ENCODE measurements around the gene LMNB1. TPM values are rescaled to one million over a fixed set of nuclear protein-coding genes. Genes with fewer than 3 reads are reported as not detected.

LMNB1 gene
- total and polyA plus RNA-seq, 2 experiments from 2014 or later = 20.1 to 269 TPM

DNA sequence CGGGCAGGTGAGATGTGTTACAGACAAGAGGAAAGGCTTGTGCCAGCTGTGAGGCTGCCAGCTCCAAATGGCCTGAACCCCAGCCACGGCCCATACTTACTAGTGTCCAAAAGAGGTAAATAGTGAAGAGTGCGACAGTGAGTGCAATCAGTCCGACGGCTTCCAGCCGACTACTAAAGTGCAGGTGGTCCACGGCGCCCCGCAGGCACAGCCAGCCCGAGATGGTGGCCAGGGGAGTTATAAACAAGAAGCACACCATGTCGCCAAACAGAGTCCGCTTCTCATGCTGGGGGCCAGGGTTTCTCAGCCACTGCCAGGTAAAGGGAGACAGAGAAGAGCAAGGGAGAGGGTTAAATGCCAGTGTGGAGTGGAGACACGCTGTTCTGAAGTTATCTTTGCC is 101.1 kb downstream of the LMNB1 start:
- Mint-ChIP-seq H3K4me1 (peaks cover 22% of the 10 kb centered on the region), H3K9me3 (no peaks in the 10 kb centered on the region), H3K36me3 (ENCODE audit: low read depth) (peaks cover 8% of the 10 kb centered on the region; the same call in 2 of the 3 replicates), H3K4me3 (no peak overlapping the region), H3K27ac (no peak overlapping the region), H3K27me3 (ENCODE audit: insufficient read depth, low read depth, poor library complexity) (peaks cover 4% of the 10 kb centered on the region)
- DNase-seq (ENCODE audit: low spot score) (no peak), ATAC-seq (no peak)
- Histone ChIP-seq H3K4me2 (no peak overlapping the region), H3F3A (replicated peaks; ENCODE audit: low read depth) (no peaks in the 10 kb centered on the region), H3K4me3 (no peak overlapping the region), H3K36me3 (ENCODE audit: insufficient read depth) (no peaks in the 10 kb centered on the region), H3K79me2 (replicated peaks; ENCODE audit: insufficient read depth) (no peaks in the 10 kb centered on the region), H4K20me1 (replicated peaks; ENCODE audit: insufficient read depth) (no peaks in the 10 kb centered on the region), H3K27ac (ENCODE audit: low read depth) (no peak overlapping the region), H3K4me1 (ENCODE audit: insufficient read depth) (peaks cover 19% of the 10 kb centered on the region), H2AFZ (no peak overlapping the region), H3K9me2 (ENCODE audit: insufficient read depth) (no peaks in the 10 kb centered on the region), H3K27me3 (ENCODE audit: insufficient read depth) (no peaks in the 10 kb centered on the region)
- TF ChIP-seq ETS1 (IDR thresholded peaks at IDR 0.05) = no peak
- TF ChIP-seq STAT1 (IDR thresholded peaks at IDR 0.05; ENCODE audit: unreplicated experiment) = no peak
- TF ChIP-seq REST (IDR thresholded peaks at IDR 0.05; ENCODE audit: unreplicated experiment) = no peak
- no peak for TF ChIP-seq EZH2phosphoT487 (IDR thresholded peaks at IDR 0.05; ENCODE audit: unreplicated experiment)
- TF ChIP-seq CREB1 (CRISPR knock-in tag; IDR thresholded peaks at IDR 0.05; ENCODE audit: low read depth) = no peak
- TF ChIP-seq JUNB (IDR thresholded peaks at IDR 0.05; ENCODE audit: unreplicated experiment) = no peak
- TF ChIP-seq, protein P1, sequence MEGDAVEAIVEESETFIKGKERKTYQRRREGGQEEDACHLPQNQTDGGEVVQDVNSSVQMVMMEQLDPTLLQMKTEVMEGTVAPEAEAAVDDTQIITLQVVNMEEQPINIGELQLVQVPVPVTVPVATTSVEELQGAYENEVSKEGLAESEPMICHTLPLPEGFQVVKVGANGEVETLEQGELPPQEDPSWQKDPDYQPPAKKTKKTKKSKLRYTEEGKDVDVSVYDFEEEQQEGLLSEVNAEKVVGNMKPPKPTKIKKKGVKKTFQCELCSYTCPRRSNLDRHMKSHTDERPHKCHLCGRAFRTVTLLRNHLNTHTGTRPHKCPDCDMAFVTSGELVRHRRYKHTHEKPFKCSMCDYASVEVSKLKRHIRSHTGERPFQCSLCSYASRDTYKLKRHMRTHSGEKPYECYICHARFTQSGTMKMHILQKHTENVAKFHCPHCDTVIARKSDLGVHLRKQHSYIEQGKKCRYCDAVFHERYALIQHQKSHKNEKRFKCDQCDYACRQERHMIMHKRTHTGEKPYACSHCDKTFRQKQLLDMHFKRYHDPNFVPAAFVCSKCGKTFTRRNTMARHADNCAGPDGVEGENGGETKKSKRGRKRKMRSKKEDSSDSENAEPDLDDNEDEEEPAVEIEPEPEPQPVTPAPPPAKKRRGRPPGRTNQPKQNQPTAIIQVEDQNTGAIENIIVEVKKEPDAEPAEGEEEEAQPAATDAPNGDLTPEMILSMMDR (conservative IDR thresholded peaks at IDR 0.05; ENCODE audit: low read depth in 2 of 2) = no peak

GRCh38 chr5:126878634-126879033 is 101.7 kb downstream of the LMNB1 start:
- Mint-ChIP-seq H3K4me3 (no peak overlapping the region), H3K4me1 (peaks cover 18% of the 10 kb centered on the region), H3K27ac (no peak overlapping the region), H3K36me3 (ENCODE audit: low read depth) (peaks cover 7% of the 10 kb centered on the region; the same call in 2 of the 3 replicates), H3K9me3 (no peaks in the 10 kb centered on the region), H3K27me3 (ENCODE audit: insufficient read depth, low read depth, poor library complexity) (peaks cover 4% of the 10 kb centered on the region)
- no peak overlapping the region for H3K4me3 ChIP-seq
- H3K4me1 ChIP-seq (ENCODE audit: insufficient read depth) = peaks cover 15% of the 10 kb centered on the region; the same call in 1 of the 2 replicates
- no peaks in the 10 kb centered on the region for H3F3A ChIP-seq (replicated peaks; ENCODE audit: low read depth)
- no peaks in the 10 kb centered on the region for H3K9me2 ChIP-seq (ENCODE audit: insufficient read depth)
- H3K79me2 ChIP-seq (replicated peaks; ENCODE audit: insufficient read depth) = no peaks in the 10 kb centered on the region
- DNase-seq (ENCODE audit: low spot score) = no peak
- no peak overlapping the region for H3K27ac ChIP-seq (ENCODE audit: low read depth)
- H4K20me1 ChIP-seq (replicated peaks; ENCODE audit: insufficient read depth) = no peaks in the 10 kb centered on the region
- H3K27me3 ChIP-seq (ENCODE audit: insufficient read depth) = no peaks in the 10 kb centered on the region
- H3K4me2 ChIP-seq = no peak overlapping the region
- ATAC-seq = no peak
- no peak overlapping the region for H2AFZ ChIP-seq
- H3K36me3 ChIP-seq (ENCODE audit: insufficient read depth) = no peaks in the 10 kb centered on the region
- no peak for TF ChIP-seq EZH2 (IDR thresholded peaks at IDR 0.05; ENCODE audit: low read depth, unreplicated experiment)
- no peak for TF ChIP-seq EZH2phosphoT487 (IDR thresholded peaks at IDR 0.05; ENCODE audit: unreplicated experiment)
- TF ChIP-seq POLR2AphosphoS5 (IDR thresholded peaks at IDR 0.05; ENCODE audit: low read depth) = no peak
- no peak for TF ChIP-seq JUNB (IDR thresholded peaks at IDR 0.05; ENCODE audit: unreplicated experiment)
- TF ChIP-seq NANOG (IDR thresholded peaks at IDR 0.05; ENCODE audit: borderline replicate concordance) = no peak
- TF ChIP-seq CREB1 (CRISPR knock-in tag; IDR thresholded peaks at IDR 0.05; ENCODE audit: low read depth) = no peak
- no peak for TF ChIP-seq ETS1 (IDR thresholded peaks at IDR 0.05)
- no peak for TF ChIP-seq REST (IDR thresholded peaks at IDR 0.05; ENCODE audit: unreplicated experiment)
- no peak for TF ChIP-seq ZNF114 (CRISPR knock-in tag; IDR thresholded peaks at IDR 0.05)

Measured in GM23338 (cell line).